K562 (cell line): ENCODE measurements around the gene SEC22C. TPM values are rescaled to one million over a fixed set of nuclear protein-coding genes. Genes with fewer than 3 reads are reported as not detected.

Experiments
- ATAC-seq: fragments of 200-7000 bp; cut with Tn5 transposase; 3 replicates; pipeline ENCODE4 v1.9.1; 2020; ENCODE audit warnings: moderate library complexity
- BruUV-seq: library from RNA; stranded (reverse); fragments of 400-500 nt; replicated peaks from 2 replicates; lab custom pipeline; 2021; lab: Mats Ljungman, UMichigan
- CTCF ChIA-PET: fragments of 300-600 bp; formaldehyde crosslinking; extraction: SDS; loops from one replicate; lab custom pipeline; 2021; ENCODE audit warnings: low intra/inter-chr PET ratio; lab: Yijun Ruan, JAX
- POLR2A ChIA-PET: fragments of 300-600, 350-650 bp; sonication (Branson Sonifier 250); formaldehyde crosslinking; extraction: SDS; loops from one replicate; lab custom pipeline; 2021; ENCODE audit warnings: antibody characterized with exemption, inconsistent platforms; lab: Yijun Ruan, JAX
- DNase-seq, 4 experiments: peaks; one replicate each; pipeline versions ENCODE4 v3.0.0 to v3.0.0-alpha.2; 2011 to 2018; ENCODE audit warnings: low spot score in 3 of 4, mixed read lengths in 3 of 4; ENCODE audit errors: extremely low read depth in 1 of 4
- FAIRE-seq: peaks from 2 replicates; lab custom pipeline; 2011; peaks lifted over from hg19 to GRCh38; lab: Jason Lieb, UNC
- H2AFZ ChIP-seq: 2 replicates; pipeline ENCODE4 v1.6.0; 2011; ENCODE audit warnings: low read depth, low read length, control low read depth, inconsistent platforms
- H3K27ac ChIP-seq: fragments of 200-600 bp; 3 replicates; pipeline ENCODE4 v1.8.0; 2011; ENCODE audit warnings: low read depth, mild to moderate bottlenecking, control low read depth, inconsistent platforms, low read length, moderate library complexity, mixed read lengths; ENCODE audit errors: extremely low read depth
- H3K27me3 ChIP-seq, 2 experiments: fragments of 300-600 bp in 1 of 2; 2 replicates in 1 of 2; 3 replicates in 1 of 2; pipeline versions ENCODE4 v1.6.0 to v1.8.0; 2011; ENCODE audit warnings: inconsistent platforms in 2 of 2, low read length in 2 of 2, mild to moderate bottlenecking in 1 of 2, mixed read lengths in 1 of 2, moderate library complexity in 1 of 2; ENCODE audit not compliant: control insufficient read depth in 2 of 2, insufficient read depth in 2 of 2
- H3K36me3 ChIP-seq: fragments of 300-600 bp; 3 replicates; pipeline ENCODE4 v1.8.0; 2011; ENCODE audit warnings: mild to moderate bottlenecking, low read length, inconsistent platforms; ENCODE audit not compliant: control insufficient read depth, insufficient read depth
- H3K4me1 ChIP-seq, 2 experiments: fragments of 200-600 bp in 1 of 2; replicated peaks in 1 of 2; 2 replicates in 1 of 2; 3 replicates in 1 of 2; pipeline versions ENCODE4 v1.5.1 to v1.8.0; 2011; ENCODE audit warnings: inconsistent platforms in 2 of 2, low read length in 2 of 2, mild to moderate bottlenecking in 1 of 2, mixed read lengths in 1 of 2, moderate library complexity in 1 of 2; ENCODE audit not compliant: control insufficient read depth in 2 of 2, insufficient read depth in 2 of 2
- H3K4me2 ChIP-seq: 2 replicates; pipeline ENCODE4 v1.6.1; 2011; ENCODE audit warnings: low read length, control low read depth, inconsistent platforms, mixed read lengths; ENCODE audit not compliant: insufficient read depth
- H3K4me3 ChIP-seq: fragments of 200-600 bp; sonication (generic), shearing (Covaris generic); 2 replicates; pipeline ENCODE4 v1.5.1; 2016; ENCODE audit warnings: control low read depth, inconsistent platforms
- H3K79me2 ChIP-seq: fragments of 200-600 bp; 3 replicates; pipeline ENCODE4 v1.8.0; 2011; ENCODE audit warnings: low read length, inconsistent platforms; ENCODE audit not compliant: control insufficient read depth, insufficient read depth
- H3K9ac ChIP-seq, 2 experiments: 2 replicates each; pipeline versions ENCODE4 v1.6.0 to v1.6.1; 2011; ENCODE audit warnings: low read depth in 2 of 2, low read length in 2 of 2, control low read depth in 1 of 2, inconsistent platforms in 1 of 2, mild to moderate bottlenecking in 1 of 2, mixed read lengths in 1 of 2; ENCODE audit not compliant: insufficient read depth in 1 of 2
- H3K9me1 ChIP-seq: one replicate; pipeline ENCODE4 v1.6.0; 2011; ENCODE audit warnings: inconsistent platforms, mild to moderate bottlenecking, low read length, moderate library complexity; ENCODE audit not compliant: control insufficient read depth, insufficient read depth
- H3K9me3 ChIP-seq: replicated peaks from 2 replicates; pipeline ENCODE4 v1.5.1; 2011; ENCODE audit warnings: low read depth, low read length, inconsistent platforms; ENCODE audit not compliant: control insufficient read depth, insufficient read depth
- H4K20me1 ChIP-seq: replicated peaks from 2 replicates; pipeline ENCODE4 v1.6.1; 2011; ENCODE audit warnings: low read length, inconsistent platforms, mixed read lengths; ENCODE audit not compliant: control insufficient read depth, insufficient read depth
- ATF6 ChIP-seq: sonication (generic); formaldehyde crosslinking; IDR thresholded peaks from 2 replicates; pipeline ENCODE4 v1.4.0; 2020; ENCODE audit warnings: mild to moderate bottlenecking, missing genetic modification reagents
- HDAC6 ChIP-seq: IDR thresholded peaks from 2 replicates; pipeline ENCODE4 v1.6.1; 2012; ENCODE audit warnings: low read depth, mild to moderate bottlenecking, control low read depth, inconsistent platforms, low read length, moderate library complexity
- KAT8 ChIP-seq: fragments of 450-650 bp; IDR thresholded peaks from 2 replicates; pipeline ENCODE4 v1.6.1; 2016; ENCODE audit warnings: low read depth, mild to moderate bottlenecking
- TEAD2 ChIP-seq: fragments of 450-650 bp; IDR thresholded peaks from 2 replicates; pipeline ENCODE4 v1.6.1; 2016; ENCODE audit warnings: missing genetic modification characterization, control low read depth, missing compliant biosample characterization
- ZNF644 ChIP-seq: fragments of 200-800 bp; sonication (Bioruptor generic); IDR thresholded peaks from 2 replicates; pipeline ENCODE4 v1.6.1; 2016; ENCODE audit warnings: low read depth, missing genetic modification characterization, missing compliant biosample characterization
- WGBS: fragments of 100-300 bp; shearing (Covaris generic); methylation state at CpG from one replicate; pipeline ENCODE4 v1.1.6; 2016; ENCODE audit warnings: low coverage, mixed read lengths; ENCODE audit not compliant: insufficient coverage; ENCODE audit errors: missing lambda C conversion rate; 5-methylcytosine and 5-hydroxymethylcytosine counted together
- in situ Hi-C: fragments of 300-500 bp; cut with MboI; formaldehyde crosslinking; loops from 4 replicates; pipeline ENCODE4 v1.15.0; 2018; ENCODE audit warnings: inconsistent platforms, mixed read lengths
- intact Hi-C: fragments of 100-400 bp; cut with micrococcal nuclease; formaldehyde crosslinking; loops from 2 replicates; pipeline ENCODE4 v1.14.2; 2022
- polyA plus RNA-seq, 8 experiments: library from polyadenylated mRNA; depleted of rRNA in 4 of 8; stranded (reverse) in 5 of 8; unstranded in 3 of 8; fragments of >200 nt; fragmentation: Nextera tagmentation in 2 of 8; fragmentation: Illumina TruSeq in 1 of 8; extraction: Ambion mirVana in 2 of 8; extraction: Trizol in 1 of 8; gene quantifications; 2 replicates each; pipeline versions ENCODE4 v1.2.1 to v1.2.3, GENCODE V29; 2011 to 2014; ENCODE audit warnings: inconsistent platforms in 1 of 8, missing spikeins in 1 of 8
- total RNA-seq, 7 experiments: library from RNA; depleted of rRNA in 6 of 7; stranded (reverse); fragments of >200 nt in 6 of 7; fragmentation: Illumina TruSeq in 2 of 7; extraction: Trizol in 2 of 7; gene quantifications; 2 replicates each; pipeline versions ENCODE4 v1.2.1 to v1.2.3, GENCODE V29; 2011 to 2021; ENCODE audit warnings: low replicate concordance in 1 of 7

SEC22C gene
- total and polyA plus RNA-seq, 9 of the 15 experiments (the other 6 are each of a cell fraction or from before 2014, with no cell fraction given), result 35.6 to 68.4 (median 50.7) TPM

- H3K27me3 ChIP-seq, result peaks cover 2 to 43% of the 10 kb centered on the region in 2 experiments; a peak in 4 of 5 replicates
- in situ Hi-C loops, result no loop called here
- no peaks in the 10 kb centered on the region for H3K9me1 ChIP-seq
- POLR2A ChIA-PET, result interaction anchor here (0.7 kb wide), 1 partner anchor 131 kb away, joined by 3 read pairs; no protein-coding TSS in a partner anchor
- BruUV-seq, result no TSS peak
- ATAC-seq (no peak), DNase-seq (no peak), FAIRE-seq (no peak)
- peaks cover 0 to under 1% of the 10 kb centered on the region in 2 experiments; a peak in 1 of 5 replicates for H3K4me1 ChIP-seq
- no peaks in the 10 kb centered on the region for H3K36me3 ChIP-seq
- 0% methylated on average over 4 of the region's 4 CpGs for whole genome bisulfite sequencing
- H2AFZ ChIP-seq, result no peak overlapping the region
- no peak overlapping the region for H3K4me2 ChIP-seq
- H4K20me1 ChIP-seq, result no peaks in the 10 kb centered on the region; the same call in 1 of the 2 replicates
- TF ChIP-seq HDAC6, result no peak
- H3K9me3 ChIP-seq, result no peaks in the 10 kb centered on the region
- CTCF ChIA-PET, result no interaction called here
- intact Hi-C loops, result no loop called here
- H3K9ac ChIP-seq, result no peak overlapping the region
- no peak overlapping the region for H3K4me3 ChIP-seq
- no peaks in the 10 kb centered on the region for H3K79me2 ChIP-seq
- no peak overlapping the region for H3K27ac ChIP-seq
Measured at GRCh38 chr3:42520336-42520735, 61.4 kb downstream of the SEC22C start.

GRCh38 chr3:42519568-42519962, 62.2 kb downstream of the SEC22C start:
- TF ChIP-seq ATF6 (no peak), KAT8 (no peak), ZNF644 (no peak), TEAD2 (tag) (no peak)
- TF ChIP-seq, all 486 proteins: peak for 0
- Histone ChIP-seq H3K27me3 (peaks cover 2 to 47% of the 10 kb centered on the region in 2 experiments; a peak in 4 of 5 replicates), H4K20me1 (no peaks in the 10 kb centered on the region; the same call in 1 of the 2 replicates), H3K9me3 (no peaks in the 10 kb centered on the region), H3K79me2 (no peaks in the 10 kb centered on the region), H3K4me3 (no peak overlapping the region), H3K36me3 (no peaks in the 10 kb centered on the region), H3K9me1 (no peaks in the 10 kb centered on the region), H3K4me1 (peaks cover 0 to 3% of the 10 kb centered on the region in 2 experiments; a peak in 1 of 5 replicates), H3K9ac (no peak overlapping the region), H3K27ac (no peak overlapping the region), H3K4me2 (no peak overlapping the region), H2AFZ (no peak overlapping the region)
- intact Hi-C loops, result no loop called here
- in situ Hi-C loops, result no loop called here
- ChIA-PET POLR2A (interaction anchor here (0.7 kb wide), 1 partner anchor 132 kb away, joined by 3 read pairs; no protein-coding TSS in a partner anchor), CTCF (interaction anchor here (1.3 kb wide), 1 partner anchor 28 kb away, joined by 3 read pairs; no protein-coding TSS in a partner anchor)
- whole genome bisulfite sequencing, result 0% methylated on average over 2 of the region's 2 CpGs
- ATAC-seq, result no peak
- no TSS peak for BruUV-seq
- no peak for DNase-seq
- FAIRE-seq, result no peak
